Measurements from ENCODE around the gene IFIT1. TPM values are rescaled to one million over a fixed set of nuclear protein-coding genes. Genes with fewer than 3 reads are reported as not detected.

IFIT1 gene
- total and polyA plus RNA-seq, 2 experiments from 2014 or later, result 8.2 to 14.7 TPM

DNA sequence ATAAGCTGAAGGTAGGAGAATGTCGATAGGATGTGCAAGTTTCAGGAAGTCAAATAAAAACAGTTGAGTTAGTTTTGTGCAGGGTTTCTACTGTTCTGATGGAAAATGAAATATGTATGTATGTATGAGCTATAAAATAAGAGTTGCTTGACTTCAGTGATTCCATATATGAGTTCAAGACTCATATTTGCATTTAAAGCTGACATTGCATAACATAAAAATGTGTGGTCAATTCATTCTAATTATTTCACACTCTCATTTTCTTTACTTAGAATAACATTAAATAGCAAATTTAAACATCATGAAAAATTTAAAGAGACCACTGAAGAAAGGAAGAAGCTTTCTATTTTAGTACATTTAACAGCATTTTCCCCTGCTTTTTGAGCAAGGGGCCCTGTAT, 59.8 kb downstream of the IFIT1 start:
- H3K4me3 ChIP-seq, result no peak overlapping the region
- H3K9me3 ChIP-seq (ENCODE audit: low read depth), result no peaks in the 10 kb centered on the region
- no peak overlapping the region for H3K4me2 ChIP-seq
- H3K4me1 ChIP-seq (ENCODE audit: insufficient read depth), result no peaks in the 10 kb centered on the region
- no peaks in the 10 kb centered on the region for H3K36me3 ChIP-seq (replicated peaks; ENCODE audit: insufficient read depth, low read depth)
- WGBS (ENCODE audit: low lambda C conversion rate, missing lambda C conversion rate), result 89% methylated on average over 1 of the region's 1 CpG
- H3K27ac ChIP-seq, result no peak overlapping the region
- TF ChIP-seq, protein P1, sequence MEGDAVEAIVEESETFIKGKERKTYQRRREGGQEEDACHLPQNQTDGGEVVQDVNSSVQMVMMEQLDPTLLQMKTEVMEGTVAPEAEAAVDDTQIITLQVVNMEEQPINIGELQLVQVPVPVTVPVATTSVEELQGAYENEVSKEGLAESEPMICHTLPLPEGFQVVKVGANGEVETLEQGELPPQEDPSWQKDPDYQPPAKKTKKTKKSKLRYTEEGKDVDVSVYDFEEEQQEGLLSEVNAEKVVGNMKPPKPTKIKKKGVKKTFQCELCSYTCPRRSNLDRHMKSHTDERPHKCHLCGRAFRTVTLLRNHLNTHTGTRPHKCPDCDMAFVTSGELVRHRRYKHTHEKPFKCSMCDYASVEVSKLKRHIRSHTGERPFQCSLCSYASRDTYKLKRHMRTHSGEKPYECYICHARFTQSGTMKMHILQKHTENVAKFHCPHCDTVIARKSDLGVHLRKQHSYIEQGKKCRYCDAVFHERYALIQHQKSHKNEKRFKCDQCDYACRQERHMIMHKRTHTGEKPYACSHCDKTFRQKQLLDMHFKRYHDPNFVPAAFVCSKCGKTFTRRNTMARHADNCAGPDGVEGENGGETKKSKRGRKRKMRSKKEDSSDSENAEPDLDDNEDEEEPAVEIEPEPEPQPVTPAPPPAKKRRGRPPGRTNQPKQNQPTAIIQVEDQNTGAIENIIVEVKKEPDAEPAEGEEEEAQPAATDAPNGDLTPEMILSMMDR (IDR thresholded peaks at IDR 0.05; ENCODE audit: poor library complexity), result no peak
- TF ChIP-seq EZH2 (IDR thresholded peaks at IDR 0.05; ENCODE audit: borderline replicate concordance), result no peak
- no peak for TF ChIP-seq EZH2phosphoT487 (IDR thresholded peaks at IDR 0.05; ENCODE audit: low read depth, severe bottlenecking, unreplicated experiment)
- no peaks in the 10 kb centered on the region for H3K9me2 ChIP-seq (replicated peaks; ENCODE audit: insufficient read depth)
- no peaks in the 10 kb centered on the region for H3K27me3 ChIP-seq
- no peak for DNase-seq (ENCODE audit: low spot score)
- H4K20me1 ChIP-seq (ENCODE audit: insufficient read depth, poor library complexity, severe bottlenecking), result no peaks in the 10 kb centered on the region
- no peak overlapping the region for H2AFZ ChIP-seq
- no peaks in the 10 kb centered on the region for H3K79me2 ChIP-seq

DNA sequence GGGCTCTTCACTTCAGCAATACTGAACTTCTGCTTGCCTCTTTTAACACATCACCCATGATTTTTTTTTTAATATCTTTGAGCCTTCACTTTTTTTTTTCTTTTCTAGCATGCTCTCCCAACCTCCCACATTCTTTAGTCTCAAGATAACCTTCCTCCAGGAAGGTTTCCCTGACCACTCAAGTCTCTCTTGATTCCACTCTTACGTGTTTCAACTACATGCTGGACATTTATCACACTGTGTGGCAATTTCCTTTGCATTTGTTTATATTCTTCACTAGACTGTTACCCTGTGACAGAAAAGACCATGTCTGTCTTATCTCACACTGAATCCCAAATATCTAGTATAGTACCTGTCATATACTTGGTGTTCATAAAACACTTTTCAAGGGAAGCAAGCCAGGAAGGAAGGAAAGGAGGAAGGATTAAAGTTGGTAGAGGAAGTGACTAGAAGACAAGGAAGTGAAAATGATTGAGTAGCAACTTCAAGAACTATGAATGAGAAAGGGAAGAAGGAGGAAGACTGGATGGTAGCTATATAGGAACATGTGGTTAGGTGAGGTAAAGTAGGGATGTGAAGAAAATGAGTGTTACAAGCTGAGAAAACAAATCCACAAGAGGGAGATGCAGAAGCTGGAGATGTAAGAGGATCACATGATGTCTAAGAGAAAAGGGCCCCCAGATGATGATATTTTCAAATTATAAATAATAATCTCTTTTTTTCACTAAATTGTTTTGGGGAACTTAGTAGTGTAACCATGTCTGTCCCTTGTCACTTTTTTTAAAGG, 62.3 kb downstream of the IFIT1 start:
- no peak for DNase-seq (ENCODE audit: low spot score)
- no peaks in the 10 kb centered on the region for H4K20me1 ChIP-seq (ENCODE audit: insufficient read depth, poor library complexity, severe bottlenecking)
- whole genome bisulfite sequencing (ENCODE audit: low lambda C conversion rate, missing lambda C conversion rate), result 54% methylated on average over 1 of the region's 1 CpG
- TF ChIP-seq EZH2phosphoT487 (IDR thresholded peaks at IDR 0.05; ENCODE audit: low read depth, severe bottlenecking, unreplicated experiment) (no peak), EZH2 (IDR thresholded peaks at IDR 0.05; ENCODE audit: borderline replicate concordance) (no peak)
- TF ChIP-seq, protein P1 (IDR thresholded peaks at IDR 0.05; ENCODE audit: poor library complexity), result no peak
- H2AFZ ChIP-seq, result no peak overlapping the region
- H3K4me1 ChIP-seq (ENCODE audit: insufficient read depth), result no peaks in the 10 kb centered on the region
- H3K9me3 ChIP-seq (ENCODE audit: low read depth), result no peaks in the 10 kb centered on the region
- no peak overlapping the region for H3K4me3 ChIP-seq
- no peaks in the 10 kb centered on the region for H3K79me2 ChIP-seq
- H3K27me3 ChIP-seq, result no peaks in the 10 kb centered on the region
- H3K9me2 ChIP-seq (replicated peaks; ENCODE audit: insufficient read depth), result no peaks in the 10 kb centered on the region
- no peak overlapping the region for H3K27ac ChIP-seq
- H3K4me2 ChIP-seq, result no peak overlapping the region
- no peaks in the 10 kb centered on the region for H3K36me3 ChIP-seq (replicated peaks; ENCODE audit: insufficient read depth, low read depth)

Other genes starting within 250 kb of the IFIT1 start
- gene CH25H, start 185.3 kb upstream of the IFIT1 start, total RNA-seq, result 3.9 and 8.8 TPM in 2 replicates
- gene CH25H, start 185.3 kb upstream of the IFIT1 start, polyA plus RNA-seq, result 3.8 and 5.7 TPM in 2 replicates
- 148 and 152 TPM in 2 replicates for gene LIPA, start 140.8 kb upstream of the IFIT1 start, total RNA-seq
- gene LIPA, start 140.8 kb upstream of the IFIT1 start, polyA plus RNA-seq, result 128 and 144 TPM in 2 replicates
- 3.9 and 4.6 TPM in 2 replicates for gene IFIT2, start 90.6 kb upstream of the IFIT1 start, total RNA-seq
- gene IFIT2, start 90.6 kb upstream of the IFIT1 start, polyA plus RNA-seq, result 2.4 and 2.9 TPM in 2 replicates
- gene IFIT3, start 64.6 kb upstream of the IFIT1 start, total RNA-seq, result 10.5 and 10.8 TPM in 2 replicates
- 6.9 and 8.6 TPM in 2 replicates for gene IFIT3, start 64.6 kb upstream of the IFIT1 start, polyA plus RNA-seq
- gene IFIT1B, start 14.6 kb upstream of the IFIT1 start, total RNA-seq, result not detected in 2 replicates
- gene IFIT1B, start 14.6 kb upstream of the IFIT1 start, polyA plus RNA-seq, result not detected in 2 replicates
- gene IFIT5, start 21.9 kb downstream of the IFIT1 start, total RNA-seq, result 17.1 and 17.5 TPM in 2 replicates
- gene IFIT5, start 21.9 kb downstream of the IFIT1 start, polyA plus RNA-seq, result 6.5 and 7.3 TPM in 2 replicates
- 5.7 and 7.7 TPM in 2 replicates for gene SLC16A12, start 143.0 kb downstream of the IFIT1 start, total RNA-seq
- gene SLC16A12, start 143.0 kb downstream of the IFIT1 start, polyA plus RNA-seq, result 2.4 and 5.9 TPM in 2 replicates

Data from hepatocyte (in vitro differentiated cells).